ENCODE measurements around the gene CCM2L. TPM values are rescaled to one million over a fixed set of nuclear protein-coding genes. Genes with fewer than 3 reads are reported as not detected.

Gene CCM2L
- total and polyA plus RNA-seq, 2 donors (not counting 3 experiments of a cell fraction or from before 2014, with no cell fraction given) = 10.8 to 13.4 TPM

- Histone ChIP-seq H4K20me1 (replicated peaks; ENCODE audit: control insufficient read depth, extremely low read depth, insufficient read depth, low read length) (no peaks in the 10 kb centered on the region), H3K36me3 (ENCODE audit: control insufficient read depth in 2 of 2, extremely low read depth in 1 of 2, insufficient read depth in 2 of 2, low read length in 2 of 2) (no peaks in the 10 kb centered on the region), H2AFZ (ENCODE audit: low read depth, low read length) (no peak overlapping the region), H3K4me1 (ENCODE audit: control insufficient read depth, extremely low read depth, insufficient read depth, low read length) (no peaks in the 10 kb centered on the region), H3K4me2 (ENCODE audit: insufficient read depth, low read length) (no peak overlapping the region), H3K27me3 (ENCODE audit: control insufficient read depth in 2 of 2, insufficient read depth in 2 of 2, low read length in 2 of 2) (peaks cover 11 to 16% of the 10 kb centered on the region in 2 experiments), H3K9me1 (replicated peaks; ENCODE audit: control insufficient read depth, extremely low read depth, insufficient read depth, low read length) (no peaks in the 10 kb centered on the region), H3K27ac (ENCODE audit: insufficient read depth, low read depth, low read length) (no peak overlapping the region), H3K79me2 (ENCODE audit: control insufficient read depth, insufficient read depth, low read length) (no peaks in the 10 kb centered on the region), H3K4me3 (replicated peaks in 1 of 3; ENCODE audit: insufficient read depth in 1 of 3, low read depth in 1 of 3, low read length in 3 of 3) (no peak overlapping the region), H3K9ac (replicated peaks; ENCODE audit: extremely low read depth, insufficient read depth, low read length) (no peak overlapping the region), H3K9me3 (replicated peaks; ENCODE audit: control insufficient read depth, insufficient read depth, low read length) (no peaks in the 10 kb centered on the region)
- POLR2A ChIA-PET = no interaction called here
- FAIRE-seq = no peak
- intact Hi-C loops (cut with micrococcal nuclease) = no loop called here
- DNase-seq (ENCODE audit: low read depth, low spot score) = no peak
- dilution Hi-C loops (cut with MboI; ENCODE audit: extremely low pct_ligation_motif_present, low sequenced_read_pairs) = no loop called here
- TF ChIP-seq EZH2 (IDR thresholded peaks at IDR 0.05; ENCODE audit: borderline replicate concordance, low read depth, low read length, severe bottlenecking) = no peak
- no peak for TF ChIP-seq MAX (IDR thresholded peaks at IDR 0.05; ENCODE audit: insufficient read depth, insufficient read length)
- no peak for TF ChIP-seq GATA2 (IDR thresholded peaks at IDR 0.05; ENCODE audit: insufficient read depth, insufficient read length, low read depth, low read length)
- no peak for TF ChIP-seq MYC (IDR thresholded peaks at IDR 0.05; ENCODE audit: low read depth, low read length)
- no peak for TF ChIP-seq POLR2AphosphoS5 (IDR thresholded peaks at IDR 0.05; ENCODE audit: insufficient read depth, low read depth, low read length)
- TF ChIP-seq CTCF (IDR thresholded peaks at IDR 0.05; ENCODE audit: extremely low read depth in 1 of 2, insufficient read depth in 1 of 2, low read depth in 1 of 2, low read length in 2 of 2) = no peak
- TF ChIP-seq FOS (IDR thresholded peaks at IDR 0.05; ENCODE audit: borderline replicate concordance, insufficient read depth, low read length) = no peak
- TF ChIP-seq POLR2A (IDR thresholded peaks at IDR 0.05; ENCODE audit: low read depth, low read length) = no peak
- no peak for TF ChIP-seq JUN (IDR thresholded peaks at IDR 0.05; ENCODE audit: borderline replicate concordance, insufficient read depth, insufficient read length, low read depth)
- CTCF ChIA-PET = interaction anchor here (1.2 to 10.3 kb wide), 4 partner anchors 54 to 190 kb away, joined by 3 to 243 read pairs (median 6); no protein-coding TSS in a partner anchor
- BruUV-seq (replicated peaks) = no TSS peak
Measured at GRCh38 chr20:32036716-32037485, 26.7 kb downstream of the CCM2L start.

All from endothelial cell of umbilical vein (primary cell).